ENCODE data around the gene ZMYND10.

- TF ChIP-seq CTCF (IDR thresholded peaks at IDR 0.05) (no peak), POLR2A (IDR thresholded peaks at IDR 0.05) (no peak)
Observed at GRCh38 chr3:50356553-50356952, 11.0 kb upstream of the ZMYND10 start.
